H1 (cell line): ENCODE results near the gene NFATC1. TPM values are rescaled to one million over a fixed set of nuclear protein-coding genes. Genes with fewer than 3 reads are reported as not detected.

Experiments
- CTCF ChIA-PET: fragments of 300-600 bp; sonication (Branson Sonifier 250); formaldehyde crosslinking; loops from one replicate; lab custom pipeline; 2021; ENCODE audit not compliant: partially characterized antibody; lab: Charles Lee
- POLR2A ChIA-PET: fragments of 300-600 bp; sonication (Branson Sonifier 250); formaldehyde crosslinking; loops from one replicate; lab custom pipeline; 2021; ENCODE audit warnings: inconsistent platforms; ENCODE audit not compliant: partially characterized antibody; lab: Charles Lee
- DNase-seq, 2 experiments: peaks; one replicate each; pipeline versions ENCODE4 v3.0.0 to v3.0.0-alpha.2; 2010 to 2022; ENCODE audit warnings: low spot score in 2 of 2, low read depth in 1 of 2, mixed read lengths in 1 of 2
- FAIRE-seq: peaks from 2 replicates; lab custom pipeline; 2011; peaks lifted over from hg19 to GRCh38; lab: Jason Lieb, UNC
- H2AFZ ChIP-seq: 2 replicates; pipeline ENCODE4 v1.8.1; 2012; ENCODE audit warnings: low read length, inconsistent platforms
- H2AK5ac ChIP-seq: 2 replicates; pipeline ENCODE4 v1.6.1; 2013; ENCODE audit warnings: low read depth, low read length
- H2BK120ac ChIP-seq: replicated peaks from 2 replicates; pipeline ENCODE3; 2013; ENCODE audit warnings: low read depth, low read length, inconsistent platforms
- H2BK12ac ChIP-seq: 2 replicates; pipeline ENCODE4 v1.6.1; 2013; ENCODE audit warnings: low read depth, low read length
- H2BK15ac ChIP-seq: 2 replicates; pipeline ENCODE4 v1.6.1; 2013; ENCODE audit warnings: low read length
- H2BK20ac ChIP-seq: 2 replicates; pipeline ENCODE4 v1.6.1; 2013; ENCODE audit warnings: low read length
- H2BK5ac ChIP-seq: 2 replicates; pipeline ENCODE4 v1.6.1; 2013; ENCODE audit warnings: low read depth, low read length
- H3K14ac ChIP-seq: 2 replicates; pipeline ENCODE4 v1.6.1; 2013; ENCODE audit warnings: inconsistent platforms; ENCODE audit not compliant: insufficient read length
- H3K18ac ChIP-seq: 2 replicates; pipeline ENCODE4 v1.6.1; 2013; ENCODE audit warnings: low read length; ENCODE audit errors: extremely low read depth
- H3K23ac ChIP-seq: 2 replicates; pipeline ENCODE4 v1.6.1; 2013; ENCODE audit warnings: inconsistent platforms; ENCODE audit not compliant: insufficient read length
- H3K23me2 ChIP-seq: 2 replicates; pipeline ENCODE4 v1.6.1; 2013; ENCODE audit warnings: low read depth, low read length
- H3K27ac ChIP-seq: 2 replicates; pipeline ENCODE4 v1.6.1; 2011; ENCODE audit warnings: low read depth, low read length, inconsistent platforms
- H3K27me3 ChIP-seq, 4 experiments: replicated peaks in 1 of 4; 1 replicate in 1 of 4; 2 replicates in 3 of 4; pipeline versions ENCODE4 v1.6.1 to v1.8.1; 2011 to 2013; ENCODE audit warnings: low read length in 3 of 4, mild to moderate bottlenecking in 3 of 4, inconsistent platforms in 2 of 4, mixed read lengths in 2 of 4, moderate library complexity in 1 of 4; ENCODE audit not compliant: control insufficient read depth in 3 of 4, insufficient read depth in 3 of 4; ENCODE audit errors: extremely low read depth in 1 of 4
- H3K36me3 ChIP-seq, 4 experiments: 2 replicates each; pipeline versions ENCODE4 v1.6.1 to v1.8.1; 2011 to 2013; ENCODE audit warnings: mild to moderate bottlenecking in 4 of 4, low read length in 3 of 4, moderate library complexity in 2 of 4, control low read depth in 1 of 4, inconsistent platforms in 1 of 4; ENCODE audit not compliant: insufficient read depth in 4 of 4, control insufficient read depth in 2 of 4
- H3K4ac ChIP-seq: replicated peaks from 2 replicates; pipeline ENCODE3; 2013; ENCODE audit warnings: low read length, low read depth, mixed read lengths, inconsistent platforms; ENCODE audit not compliant: insufficient read length
- H3K4me1 ChIP-seq, 4 experiments: replicated peaks in 1 of 4; 1 replicate in 1 of 4; 2 replicates in 3 of 4; pipeline versions ENCODE4 v1.6.1 to v1.8.1; 2011 to 2013; ENCODE audit warnings: low read length in 3 of 4, inconsistent platforms in 2 of 4, mixed read lengths in 1 of 4; ENCODE audit not compliant: insufficient read depth in 4 of 4, control insufficient read depth in 3 of 4
- H3K4me2 ChIP-seq, 2 experiments: 2 replicates each; pipeline versions ENCODE4 v1.6.1 to v1.8.1; 2011 to 2013; ENCODE audit warnings: low read depth in 2 of 2, low read length in 2 of 2, control low read depth in 1 of 2, inconsistent platforms in 1 of 2, mild to moderate bottlenecking in 1 of 2; ENCODE audit not compliant: insufficient read depth in 1 of 2
- H3K4me3 ChIP-seq, 4 experiments: fragments of 200-600, 300-600 bp in 1 of 4; sonication (generic), shearing (Covaris generic), sonication (Bioruptor Twin) in 1 of 4; 2 replicates each; pipeline versions ENCODE4 v1.5.1 to v1.8.1; 2011 to 2016; ENCODE audit warnings: low read length in 4 of 4, low read depth in 3 of 4, control low read depth in 2 of 4, inconsistent platforms in 2 of 4, mild to moderate bottlenecking in 2 of 4, mixed read lengths in 1 of 4, moderate library complexity in 1 of 4; ENCODE audit not compliant: insufficient read depth in 2 of 4; ENCODE audit errors: extremely low read depth in 1 of 4
- H3K56ac ChIP-seq: replicated peaks from 2 replicates; pipeline ENCODE3; 2013; ENCODE audit warnings: low read depth, mild to moderate bottlenecking, mixed read lengths, low read length, inconsistent platforms; ENCODE audit not compliant: insufficient read length
- H3K79me1 ChIP-seq: 2 replicates; pipeline ENCODE4 v1.6.1; 2013; ENCODE audit warnings: low read depth, low read length, control low read depth
- H3K79me2 ChIP-seq, 2 experiments: 2 replicates each; pipeline versions ENCODE4 v1.6.1 to v1.8.1; 2012 to 2013; ENCODE audit warnings: low read length in 2 of 2, mild to moderate bottlenecking in 2 of 2, inconsistent platforms in 1 of 2; ENCODE audit not compliant: insufficient read depth in 2 of 2, control insufficient read depth in 1 of 2
- H3K9ac ChIP-seq, 4 experiments: replicated peaks in 1 of 4; 1 replicate in 1 of 4; 2 replicates in 3 of 4; pipeline versions ENCODE4 v1.6.1 to v1.8.1; 2011 to 2013; ENCODE audit warnings: low read depth in 3 of 4, low read length in 3 of 4, control low read depth in 2 of 4, mild to moderate bottlenecking in 2 of 4, moderate library complexity in 2 of 4, inconsistent platforms in 1 of 4; ENCODE audit errors: extremely low read depth in 1 of 4
- H3K9me3 ChIP-seq, 2 experiments: 2 replicates each; pipeline versions ENCODE4 v1.6.1 to v1.8.1; 2012 to 2013; ENCODE audit warnings: mild to moderate bottlenecking in 2 of 2, moderate library complexity in 2 of 2, control low read depth in 1 of 2, inconsistent platforms in 1 of 2, low read depth in 1 of 2, low read length in 1 of 2, mixed read lengths in 1 of 2; ENCODE audit not compliant: insufficient read depth in 2 of 2
- H4K20me1 ChIP-seq, 2 experiments: replicated peaks in 1 of 2; 2 replicates each; pipeline versions ENCODE3 to v1.8.1; 2011 to 2013; ENCODE audit warnings: inconsistent platforms in 2 of 2, low read length in 2 of 2, mild to moderate bottlenecking in 1 of 2; ENCODE audit not compliant: insufficient read depth in 2 of 2, control insufficient read depth in 1 of 2
- H4K5ac ChIP-seq: 2 replicates; pipeline ENCODE4 v1.6.1; 2013; ENCODE audit warnings: low read length, low read depth, mixed read lengths, inconsistent platforms; ENCODE audit not compliant: insufficient read length
- H4K8ac ChIP-seq: 2 replicates; pipeline ENCODE4 v1.8.0; 2013; ENCODE audit warnings: mild to moderate bottlenecking, moderate library complexity, low read length, inconsistent platforms; ENCODE audit not compliant: insufficient read depth; ENCODE audit errors: extremely low read depth
- H4K91ac ChIP-seq: replicated peaks from 2 replicates; pipeline ENCODE3; 2013; ENCODE audit warnings: low read length, mixed read lengths, inconsistent platforms; ENCODE audit not compliant: insufficient read length
- CHD1 ChIP-seq: IDR thresholded peaks from 2 replicates; pipeline ENCODE4 v1.6.1; 2012; ENCODE audit warnings: low read depth, low read length, improper control_type of control experiment
- EZH2 ChIP-seq: fragments of 200-600 bp; sonication (generic); IDR thresholded peaks from 2 replicates; pipeline ENCODE4 v1.7.1; 2012; ENCODE audit warnings: low read depth, mild to moderate bottlenecking, moderate library complexity, low read length, inconsistent platforms; ENCODE audit not compliant: severe bottlenecking
- GTF2F1 ChIP-seq: IDR thresholded peaks from 2 replicates; pipeline ENCODE4 v1.6.1; 2012; ENCODE audit warnings: low read depth, low read length, improper control_type of control experiment, borderline replicate concordance
- MAX ChIP-seq: IDR thresholded peaks from 2 replicates; pipeline ENCODE4 v1.6.1; 2012; ENCODE audit warnings: inconsistent platforms
- POLR2AphosphoS5 ChIP-seq: IDR thresholded peaks from 2 replicates; pipeline ENCODE4 v1.6.1; 2011; ENCODE audit warnings: low read depth, low read length
- RXRA ChIP-seq: IDR thresholded peaks from 2 replicates; pipeline ENCODE4 v1.6.1; 2011; ENCODE audit warnings: low read depth, mild to moderate bottlenecking, low read length, moderate library complexity; ENCODE audit not compliant: insufficient read depth
- SIRT6 ChIP-seq: IDR thresholded peaks from one replicate; pipeline ENCODE4 v1.7.1; 2012; ENCODE audit warnings: low read length, inconsistent platforms
- WGBS, 2 experiments: shearing (Covaris generic) in 1 of 2; methylation state at CpG; one replicate each; pipeline versions ENCODE4 v1.1.6 to v1.1.7; 2013 to 2015; ENCODE audit warnings: low lambda C conversion rate in 2 of 2, mixed read lengths in 2 of 2, inconsistent platforms in 1 of 2, low coverage in 1 of 2, missing lambda C conversion rate in 1 of 2; ENCODE audit not compliant: insufficient replicate concordance in 2 of 2, insufficient coverage in 1 of 2, insufficient read length in 1 of 2; ENCODE audit errors: extremely low coverage in 1 of 2, missing lambda C conversion rate in 1 of 2; 5-methylcytosine and 5-hydroxymethylcytosine counted together
- polyA plus RNA-seq, 7 experiments: library from polyadenylated mRNA; depleted of rRNA in 3 of 7; stranded (reverse) in 5 of 7; unstranded in 2 of 7; fragments of >200 nt in 5 of 7; fragments of 200-250 nt in 2 of 7; gene quantifications; 1 replicate in 5 of 7; 2 replicates in 1 of 7; 4 replicates in 1 of 7; pipeline versions ENCODE4 v1.2.1 to v1.2.3, GENCODE V29; 2011 to 2013; ENCODE audit warnings: missing spikeins in 2 of 7, mixed read lengths in 2 of 7
- total RNA-seq: library from RNA; stranded (reverse); fragmentation: NEBNext Ultra II Directional; extraction: Animal tissue kit (Norgen Biotek cat#: 25700); gene quantifications from 2 replicates; pipeline ENCODE4 v1.2.1, GENCODE V29; 2021

NFATC1 gene
- total and polyA plus RNA-seq, 2 of the 8 experiments (the other 6 are each of a cell fraction or from before 2014, with no cell fraction given), result 2.0 to 6.6 TPM

GRCh38 chr18:79382681-79383387 lies 12.9 kb upstream of the NFATC1 start:
- H2AFZ ChIP-seq, result no peak overlapping the region
- H3K4me3 ChIP-seq, result no peak overlapping the region
- peaks cover 0 to 6% (median 2%) of the 10 kb centered on the region in 4 experiments; a peak in 3 of 7 replicates for H3K4me1 ChIP-seq
- no peak overlapping the region for H3K9ac ChIP-seq
- no peak overlapping the region for H2BK5ac ChIP-seq
- H2BK15ac ChIP-seq, result no peak overlapping the region
- no peak overlapping the region for H4K91ac ChIP-seq
- no peaks in the 10 kb centered on the region for H3K79me2 ChIP-seq
- no peak overlapping the region for H2BK20ac ChIP-seq
- CTCF ChIA-PET, result interaction anchor here (0.7 to 9.7 kb wide), 9 partner anchors 9 to 261 kb away, joined by 3 to 124 read pairs (median 5); partner anchors contain the start of gene NFATC1
- peaks cover 0 to 3% of the 10 kb centered on the region in 2 experiments for H4K20me1 ChIP-seq
- H3K23me2 ChIP-seq, result no peaks in the 10 kb centered on the region
- no peak overlapping the region for H2BK120ac ChIP-seq
- H3K36me3 ChIP-seq, result no peaks in the 10 kb centered on the region
- no peak overlapping the region for H3K27ac ChIP-seq
- FAIRE-seq (no peak), DNase-seq (no peak)
- no peak overlapping the region for H3K23ac ChIP-seq
- 93% methylated on average over 23 of the region's 27 CpGs; no CpG with 5 or more reads in 1 of the 2 experiments for WGBS, 2 experiments
- no peak overlapping the region for H2BK12ac ChIP-seq
- H3K4me2 ChIP-seq, result no peak overlapping the region
- no peak overlapping the region for H3K18ac ChIP-seq
- H3K14ac ChIP-seq, result no peak overlapping the region
- no peak overlapping the region for H3K4ac ChIP-seq
- H3K27me3 ChIP-seq, result no peaks in the 10 kb centered on the region; a peak in 3 of 7 replicates
- POLR2A ChIA-PET, result interaction anchor here (1.3 to 1.7 kb wide), 2 partner anchors 7 to 10 kb away, joined by 3 read pairs; no protein-coding TSS in a partner anchor
- no peak overlapping the region for H3K56ac ChIP-seq
- H2AK5ac ChIP-seq, result no peak overlapping the region
- H4K5ac ChIP-seq, result no peak overlapping the region
- no peaks in the 10 kb centered on the region for H3K79me1 ChIP-seq
- H3K9me3 ChIP-seq, result no peaks in the 10 kb centered on the region
- 0 out of 2 replicates have a peak overlapping the region, but pooled peaks have one; percentile 1 for H4K8ac ChIP-seq
- TF ChIP-seq SIRT6 (no peak), EZH2 (no peak), POLR2AphosphoS5 (no peak), GTF2F1 (no peak), CHD1 (no peak), RXRA (no peak), MAX (no peak)
